ENCODE data around the gene DMD. TPM values are rescaled to one million over a fixed set of nuclear protein-coding genes. Genes with fewer than 3 reads are reported as not detected.

The DMD gene
- total RNA-seq, 1 donor from 2014 or later, result 116 TPM

GRCh38 chrX:31889088-31889487, 1322.3 kb downstream of the DMD start:
- intact Hi-C loops (cut with DNase I), result no loop called here
- ATAC-seq (no peak), DNase-seq (ENCODE audit: missing footprints) (no peak)

GRCh38 chrX:31884535-31884934, 1326.8 kb downstream of the DMD start:
- DNase-seq (ENCODE audit: missing footprints) (no peak), ATAC-seq (no peak)
- intact Hi-C loops (cut with DNase I), result no loop called here

- intact Hi-C loops (cut with DNase I), result no loop called here
- DNase-seq (ENCODE audit: missing footprints), result no peak
- peak; percentile 56 for ATAC-seq
Observed at GRCh38 chrX:31872007-31872406, 1339.3 kb downstream of the DMD start.

GRCh38 chrX:31870267-31870666, 1341.1 kb downstream of the DMD start:
- DNase-seq (ENCODE audit: missing footprints) (no peak), ATAC-seq (no peak)
- intact Hi-C loops (cut with DNase I), result no loop called here

GRCh38 chrX:31860686-31861085, 1350.7 kb downstream of the DMD start:
- intact Hi-C loops (cut with DNase I), result no loop called here
- DNase-seq (ENCODE audit: missing footprints) (no peak), ATAC-seq (no peak)

- intact Hi-C loops (cut with DNase I), result no loop called here
- ATAC-seq (no peak), DNase-seq (ENCODE audit: missing footprints) (no peak)
Observed at GRCh38 chrX:31858915-31859314, 1352.4 kb downstream of the DMD start.

- ATAC-seq, result no peak
- no peak for DNase-seq (ENCODE audit: missing footprints)
- intact Hi-C loops (cut with DNase I), result no loop called here
Observed at GRCh38 chrX:31854716-31855115, 1356.6 kb downstream of the DMD start.

- ATAC-seq, result no peak
- intact Hi-C loops (cut with DNase I), result no loop called here
- DNase-seq (ENCODE audit: missing footprints), result no peak
Observed at GRCh38 chrX:31851761-31852160, 1359.6 kb downstream of the DMD start.

GRCh38 chrX:31847773-31848172, 1363.6 kb downstream of the DMD start:
- no peak for ATAC-seq
- DNase-seq (ENCODE audit: missing footprints), result no peak
- intact Hi-C loops (cut with DNase I), result no loop called here

- ATAC-seq (no peak), DNase-seq (ENCODE audit: missing footprints) (no peak)
- intact Hi-C loops (cut with DNase I), result no loop called here
Observed at GRCh38 chrX:31845003-31845402, 1366.3 kb downstream of the DMD start.

- DNase-seq (ENCODE audit: missing footprints), result no peak
- no peak for ATAC-seq
- intact Hi-C loops (cut with DNase I), result no loop called here
Observed at GRCh38 chrX:31838617-31839016, 1372.7 kb downstream of the DMD start.

- intact Hi-C loops (cut with DNase I), result no loop called here
- no peak for ATAC-seq
Observed at GRCh38 chrX:31837445-31838049, 1373.8 kb downstream of the DMD start.

GRCh38 chrX:31836479-31836878, 1374.9 kb downstream of the DMD start:
- ATAC-seq, result no peak
- intact Hi-C loops (cut with DNase I), result no loop called here

More at GRCh38 chrX:31837445-31838049, 1373.8 kb downstream of the DMD start:
- no peak for DNase-seq (ENCODE audit: missing footprints)

GRCh38 chrX:31832263-31832662, 1379.1 kb downstream of the DMD start:
- ATAC-seq, result no peak
- intact Hi-C loops (cut with DNase I), result no loop called here
- DNase-seq (ENCODE audit: missing footprints), result no peak

More at GRCh38 chrX:31836479-31836878, 1374.9 kb downstream of the DMD start:
- no peak for DNase-seq (ENCODE audit: missing footprints)

- intact Hi-C loops (cut with DNase I), result no loop called here
- DNase-seq (ENCODE audit: missing footprints), result no peak
- ATAC-seq, result no peak
Observed at GRCh38 chrX:31820430-31821210, 1390.7 kb downstream of the DMD start.

GRCh38 chrX:31819455-31819854, 1391.9 kb downstream of the DMD start:
- no peak for DNase-seq (ENCODE audit: missing footprints)
- peak; percentile 81 for ATAC-seq
- intact Hi-C loops (cut with DNase I), result no loop called here

- ATAC-seq, result no peak
- intact Hi-C loops (cut with DNase I), result no loop called here
Observed at GRCh38 chrX:31811106-31811505, 1400.2 kb downstream of the DMD start.

GRCh38 chrX:31808357-31808756, 1403.0 kb downstream of the DMD start:
- intact Hi-C loops (cut with DNase I), result no loop called here
- ATAC-seq (no peak), DNase-seq (ENCODE audit: missing footprints) (no peak)

More at GRCh38 chrX:31811106-31811505, 1400.2 kb downstream of the DMD start:
- no peak for DNase-seq (ENCODE audit: missing footprints)

GRCh38 chrX:31807165-31807564, 1404.2 kb downstream of the DMD start:
- intact Hi-C loops (cut with DNase I), result no loop called here
- no peak for DNase-seq (ENCODE audit: missing footprints)
- no peak for ATAC-seq

- DNase-seq (ENCODE audit: missing footprints), result no peak
- ATAC-seq, result no peak
Observed at GRCh38 chrX:31805781-31806180, 1405.6 kb downstream of the DMD start.

More at GRCh38 chrX:31805781-31806180, 1405.6 kb downstream of the DMD start:
- intact Hi-C loops (cut with DNase I), result no loop called here
